Neural crest cell (in vitro differentiated cells): ENCODE measurements around the gene LSM14A. TPM values are rescaled to one million over a fixed set of nuclear protein-coding genes. Genes with fewer than 3 reads are reported as not detected.
A peak's percentile ranks its signal among the peaks of the same experiment; 100 is the strongest.

ENCODE experiments used
- DNase-seq: peaks from one replicate; pipeline ENCODE4 v3.0.0; 2021; ENCODE audit warnings: low read depth, mixed read lengths, low spot score
- H3K27ac Mint-ChIP-seq: one replicate; pipeline ENCODE4 v1.8.0; 2021; ENCODE audit warnings: mild to moderate bottlenecking, mixed read lengths; ENCODE audit not compliant: unreplicated experiment
- H3K27me3 Mint-ChIP-seq: 2 replicates; pipeline ENCODE4 v1.8.0; 2021; ENCODE audit warnings: low read depth, mild to moderate bottlenecking, mixed read lengths
- H3K36me3 Mint-ChIP-seq: 2 replicates; pipeline ENCODE4 v1.8.0; 2021; ENCODE audit warnings: low read depth, mild to moderate bottlenecking, mixed read lengths
- H3K4me1 Mint-ChIP-seq: 2 replicates; pipeline ENCODE4 v1.8.0; 2021; ENCODE audit warnings: mixed read lengths
- H3K4me3 Mint-ChIP-seq: one replicate; pipeline ENCODE4 v1.8.0; 2021; ENCODE audit warnings: mild to moderate bottlenecking, mixed read lengths
- H3K9me3 Mint-ChIP-seq: 2 replicates; pipeline ENCODE4 v1.8.0; 2021; ENCODE audit warnings: mixed read lengths
- total RNA-seq: library from RNA; stranded (reverse); gene quantifications from 2 replicates; pipeline ENCODE4 v1.2.1, GENCODE V29; 2021
- TF ChIP-seq, protein P1 (sequence below): fragments of 200-600 bp; sonication (generic); conservative IDR thresholded peaks from 2 replicates; pipeline ENCODE4 v1.5.0; 2021; ENCODE audit warnings: antibody characterized with exemption, mild to moderate bottlenecking

Gene LSM14A
- total RNA-seq, 1 donor from 2014 or later = 141 TPM

GRCh38 chr19:34179066-34179465 is 6.8 kb downstream of the LSM14A start:
- Mint-ChIP-seq H3K27ac (no peak overlapping the region), H3K4me1 (peaks cover 57% of the 10 kb centered on the region)

GRCh38 chr19:34180273-34180672 is 8.0 kb downstream of the LSM14A start:
- H3K27me3 Mint-ChIP-seq = no peaks in the 10 kb centered on the region
- peaks cover 5% of the 10 kb centered on the region for H3K36me3 Mint-ChIP-seq
- TF ChIP-seq, protein P1, sequence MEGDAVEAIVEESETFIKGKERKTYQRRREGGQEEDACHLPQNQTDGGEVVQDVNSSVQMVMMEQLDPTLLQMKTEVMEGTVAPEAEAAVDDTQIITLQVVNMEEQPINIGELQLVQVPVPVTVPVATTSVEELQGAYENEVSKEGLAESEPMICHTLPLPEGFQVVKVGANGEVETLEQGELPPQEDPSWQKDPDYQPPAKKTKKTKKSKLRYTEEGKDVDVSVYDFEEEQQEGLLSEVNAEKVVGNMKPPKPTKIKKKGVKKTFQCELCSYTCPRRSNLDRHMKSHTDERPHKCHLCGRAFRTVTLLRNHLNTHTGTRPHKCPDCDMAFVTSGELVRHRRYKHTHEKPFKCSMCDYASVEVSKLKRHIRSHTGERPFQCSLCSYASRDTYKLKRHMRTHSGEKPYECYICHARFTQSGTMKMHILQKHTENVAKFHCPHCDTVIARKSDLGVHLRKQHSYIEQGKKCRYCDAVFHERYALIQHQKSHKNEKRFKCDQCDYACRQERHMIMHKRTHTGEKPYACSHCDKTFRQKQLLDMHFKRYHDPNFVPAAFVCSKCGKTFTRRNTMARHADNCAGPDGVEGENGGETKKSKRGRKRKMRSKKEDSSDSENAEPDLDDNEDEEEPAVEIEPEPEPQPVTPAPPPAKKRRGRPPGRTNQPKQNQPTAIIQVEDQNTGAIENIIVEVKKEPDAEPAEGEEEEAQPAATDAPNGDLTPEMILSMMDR = no peak
- H3K4me3 Mint-ChIP-seq = no peak overlapping the region
- H3K4me1 Mint-ChIP-seq = peaks cover 58% of the 10 kb centered on the region
- H3K27ac Mint-ChIP-seq = no peak overlapping the region
- no peaks in the 10 kb centered on the region for H3K9me3 Mint-ChIP-seq
- no peak for DNase-seq

More at GRCh38 chr19:34179066-34179465, 6.8 kb downstream of the LSM14A start:
- Mint-ChIP-seq H3K9me3 (no peaks in the 10 kb centered on the region), H3K4me3 (no peak overlapping the region), H3K27me3 (no peaks in the 10 kb centered on the region), H3K36me3 (peaks cover 5% of the 10 kb centered on the region)
- TF ChIP-seq, protein P1 = no peak
- DNase-seq = no peak

DNA sequence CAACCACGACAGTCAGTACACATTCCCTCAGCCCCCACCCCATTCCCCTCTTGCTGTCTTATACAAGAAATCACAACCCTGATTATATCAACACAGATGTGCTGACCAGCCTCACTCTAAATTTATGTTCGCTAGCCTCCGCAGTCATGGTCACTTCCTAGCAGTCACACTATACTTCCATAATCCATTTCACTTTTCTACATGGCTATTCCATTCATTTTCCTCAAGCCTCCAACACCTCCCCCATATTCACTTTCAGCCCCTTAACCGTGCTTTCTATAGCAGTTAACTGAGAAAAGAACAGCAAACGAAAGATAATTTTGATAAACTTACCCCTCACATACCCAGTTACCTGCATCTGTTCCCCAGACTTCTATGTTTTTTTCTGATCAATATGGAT is 8.4 kb downstream of the LSM14A start:
- no peak for DNase-seq
- Mint-ChIP-seq H3K27me3 (no peaks in the 10 kb centered on the region), H3K9me3 (no peaks in the 10 kb centered on the region), H3K27ac (peak overlapping the region; percentile 19), H3K4me1 (peaks cover 60% of the 10 kb centered on the region), H3K4me3 (peak overlapping the region; percentile 14), H3K36me3 (peaks cover 5% of the 10 kb centered on the region)
- TF ChIP-seq, protein P1 = no peak

GRCh38 chr19:34181111-34181864 is 9.0 kb downstream of the LSM14A start:
- DNase-seq = no peak
- H3K27me3 Mint-ChIP-seq = no peaks in the 10 kb centered on the region
- TF ChIP-seq, protein P1 = no peak
- H3K4me3 Mint-ChIP-seq = peak overlapping the region; percentile 14
- peaks cover 5% of the 10 kb centered on the region for H3K36me3 Mint-ChIP-seq
- H3K4me1 Mint-ChIP-seq = peaks cover 61% of the 10 kb centered on the region
- H3K9me3 Mint-ChIP-seq = no peaks in the 10 kb centered on the region
- no peak overlapping the region for H3K27ac Mint-ChIP-seq

- Mint-ChIP-seq H3K4me3 (no peak overlapping the region), H3K27ac (no peak overlapping the region), H3K9me3 (no peaks in the 10 kb centered on the region), H3K27me3 (no peaks in the 10 kb centered on the region), H3K36me3 (peaks cover 5% of the 10 kb centered on the region), H3K4me1 (peaks cover 57% of the 10 kb centered on the region)
- DNase-seq = no peak
- TF ChIP-seq, protein P1 = no peak
Observed at GRCh38 chr19:34182125-34182524, 9.8 kb downstream of the LSM14A start.
